ENCODE measurements around the gene PAX8. TPM values are rescaled to one million over a fixed set of nuclear protein-coding genes. Genes with fewer than 3 reads are reported as not detected.
"Not testable (repeated sequence)": the region's sequence is repeated elsewhere in the genome, so short reads cannot be mapped to it uniquely, and the experiment has no call there.

Gene PAX8
- total and polyA plus RNA-seq, 10 of the 15 experiments (the other 5 are each of a cell fraction or from before 2014, with no cell fraction given), result 0.16 to 2.5 (median 0.97) TPM

- no peak for ATAC-seq
- Histone ChIP-seq H3K9me3 (replicated peaks; ENCODE audit: control insufficient read depth, insufficient read depth, low read length) (no peaks in the 10 kb centered on the region), H3K79me2 (ENCODE audit: control insufficient read depth, insufficient read depth, low read length) (no peaks in the 10 kb centered on the region), H3K4me3 (no peak overlapping the region), H2AFZ (ENCODE audit: control insufficient read depth, low read depth, low read length) (no peak overlapping the region), H3K4me2 (ENCODE audit: control insufficient read depth, insufficient read depth) (no peak overlapping the region), H3K27ac (ENCODE audit: control insufficient read depth, insufficient read depth) (no peak overlapping the region), H3K4me1 (ENCODE audit: control insufficient read depth, insufficient read depth, low read length) (no peaks in the 10 kb centered on the region), H4K20me1 (ENCODE audit: control insufficient read depth, insufficient read depth) (no peaks in the 10 kb centered on the region), H3K36me3 (ENCODE audit: control insufficient read depth in 2 of 2, insufficient read depth in 2 of 2, low read length in 1 of 2) (no peaks in the 10 kb centered on the region), H3K27me3 (replicated peaks in 1 of 2; ENCODE audit: control insufficient read depth in 2 of 2, insufficient read depth in 2 of 2, low read length in 1 of 2) (no peaks in the 10 kb centered on the region; a peak in 2 of 4 replicates), H3K9ac (ENCODE audit: control insufficient read depth, insufficient read depth, low read length) (no peak overlapping the region)
- BruUV-seq (replicated peaks), result no TSS peak
- TF ChIP-seq KLF5 (IDR thresholded peaks at IDR 0.05; ENCODE audit: partially characterized antibody) (no peak), NR2F1 (conservative IDR thresholded peaks at IDR 0.05) (no peak), HDAC6 (IDR thresholded peaks at IDR 0.05; ENCODE audit: unreplicated experiment) (no peak)
- RAD21 ChIA-PET (ENCODE audit: unreplicated experiment), result no interaction called here
- SMC1A ChIA-PET (ENCODE audit: uncharacterized antibody, unreplicated experiment), result interaction anchor here (0.8 kb wide), 1 partner anchor 56 kb away, joined by 3 read pairs; no protein-coding TSS in a partner anchor
- in situ Hi-C loops (cut with MboI), result no loop called here
- no peak for DNase-seq (ENCODE audit: low read depth, low spot score)
- no peak for FAIRE-seq
- CTCF ChIA-PET, result interaction anchor here (1.2 kb wide), 1 partner anchor 86 kb away, joined by 3 read pairs; no protein-coding TSS in a partner anchor
- intact Hi-C loops (cut with micrococcal nuclease; ENCODE audit: unreplicated experiment), result no loop called here
- POLR2A ChIA-PET, result no interaction called here
- 48% methylated on average over 6 of the region's 6 CpGs for WGBS (ENCODE audit: insufficient coverage, insufficient replicate concordance, low lambda C conversion rate, missing lambda C conversion rate)
These were observed 26.0 kb upstream of the PAX8 start for GRCh38 chr2:113304702-113305101.

- CTCF ChIA-PET, result interaction anchor here (0.8 to 1.5 kb wide), 2 partner anchors 52 to 88 kb away, joined by 3 to 7 read pairs; no protein-coding TSS in a partner anchor
These were observed 23.7 kb upstream of the PAX8 start for GRCh38 chr2:113302216-113302980.

More at GRCh38 chr2:113302216-113302980, 23.7 kb upstream of the PAX8 start:
- RAD21 ChIA-PET (ENCODE audit: unreplicated experiment); H3K79me2 ChIP-seq (ENCODE audit: control insufficient read depth, insufficient read depth, low read length); FAIRE-seq; H3K9me3 ChIP-seq (replicated peaks; ENCODE audit: control insufficient read depth, insufficient read depth, low read length); POLR2A ChIA-PET; SMC1A ChIA-PET (ENCODE audit: uncharacterized antibody, unreplicated experiment); H4K20me1 ChIP-seq (ENCODE audit: control insufficient read depth, insufficient read depth); intact Hi-C loops (cut with micrococcal nuclease; ENCODE audit: unreplicated experiment); H3K27ac ChIP-seq (ENCODE audit: control insufficient read depth, insufficient read depth); H3K9ac ChIP-seq (ENCODE audit: control insufficient read depth, insufficient read depth, low read length); H3K4me3 ChIP-seq; H3K36me3 ChIP-seq (ENCODE audit: control insufficient read depth in 2 of 2, insufficient read depth in 2 of 2, low read length in 1 of 2); ATAC-seq; in situ Hi-C loops (cut with MboI); BruUV-seq (replicated peaks); H3K27me3 ChIP-seq (replicated peaks in 1 of 2; ENCODE audit: control insufficient read depth in 2 of 2, insufficient read depth in 2 of 2, low read length in 1 of 2); H3K4me2 ChIP-seq (ENCODE audit: control insufficient read depth, insufficient read depth); DNase-seq (ENCODE audit: low read depth, low spot score); H3K4me1 ChIP-seq (ENCODE audit: control insufficient read depth, insufficient read depth, low read length); H2AFZ ChIP-seq (ENCODE audit: control insufficient read depth, low read depth, low read length): not testable (repeated sequence)
- 35% methylated on average over 9 of the region's 9 CpGs for WGBS (ENCODE audit: insufficient coverage, insufficient replicate concordance, low lambda C conversion rate, missing lambda C conversion rate)

All from GM12878 (cell line).